Activated naive CD8-positive, alpha-beta T cell treated with anti-CD3 and anti-CD28 coated beads for 36 hours (primary cell): ENCODE results near the gene CALM3. TPM values are rescaled to one million over a fixed set of nuclear protein-coding genes. Genes with fewer than 3 reads are reported as not detected.
A peak's percentile ranks its signal among the peaks of the same experiment; 100 is the strongest.

ENCODE experiments used
- DNase-seq: peaks from one replicate; pipeline ENCODE4 v3.0.0; 2021
- H3K27ac Mint-ChIP-seq: one replicate; pipeline ENCODE4 v1.8.0; 2022; ENCODE audit warnings: mild to moderate bottlenecking, moderate library complexity, mixed read lengths
- H3K27me3 Mint-ChIP-seq: one replicate; pipeline ENCODE4 v1.8.0; 2022; ENCODE audit warnings: mild to moderate bottlenecking, mixed read lengths
- H3K36me3 Mint-ChIP-seq: one replicate; pipeline ENCODE4 v1.8.0; 2021; ENCODE audit warnings: mild to moderate bottlenecking, mixed read lengths
- H3K4me1 Mint-ChIP-seq: one replicate; pipeline ENCODE4 v1.8.0; 2021; ENCODE audit warnings: mixed read lengths
- H3K4me3 Mint-ChIP-seq: one replicate; pipeline ENCODE4 v1.8.0; 2022; ENCODE audit warnings: mild to moderate bottlenecking, moderate library complexity, mixed read lengths
- H3K9me3 Mint-ChIP-seq: one replicate; pipeline ENCODE4 v1.8.0; 2022; ENCODE audit warnings: mixed read lengths
- total RNA-seq, 2 experiments: library from RNA; stranded (reverse); gene quantifications; one replicate each; pipeline ENCODE4 v1.2.3, GENCODE V29; 2021

CALM3 gene
- total RNA-seq, 2 experiments from 2014 or later = 567 TPM

GRCh38 chr19:46634045-46634655 lies 33.0 kb downstream of the CALM3 start:
- Mint-ChIP-seq H3K36me3 (peaks cover 14% of the 10 kb centered on the region), H3K27ac (peak overlapping the region; percentile 80), H3K9me3 (no peaks in the 10 kb centered on the region), H3K27me3 (no peaks in the 10 kb centered on the region), H3K4me3 (peak overlapping the region; percentile 83), H3K4me1 (peaks cover 22% of the 10 kb centered on the region)
- peak; percentile 96 for DNase-seq

- Mint-ChIP-seq H3K9me3 (no peaks in the 10 kb centered on the region), H3K36me3 (peaks cover 14% of the 10 kb centered on the region), H3K27ac (no peak overlapping the region), H3K4me3 (peak overlapping the region; percentile 82), H3K27me3 (no peaks in the 10 kb centered on the region), H3K4me1 (peaks cover 22% of the 10 kb centered on the region)
- DNase-seq = no peak
These were observed 33.6 kb downstream of the CALM3 start for GRCh38 chr19:46634656-46635218.

DNA sequence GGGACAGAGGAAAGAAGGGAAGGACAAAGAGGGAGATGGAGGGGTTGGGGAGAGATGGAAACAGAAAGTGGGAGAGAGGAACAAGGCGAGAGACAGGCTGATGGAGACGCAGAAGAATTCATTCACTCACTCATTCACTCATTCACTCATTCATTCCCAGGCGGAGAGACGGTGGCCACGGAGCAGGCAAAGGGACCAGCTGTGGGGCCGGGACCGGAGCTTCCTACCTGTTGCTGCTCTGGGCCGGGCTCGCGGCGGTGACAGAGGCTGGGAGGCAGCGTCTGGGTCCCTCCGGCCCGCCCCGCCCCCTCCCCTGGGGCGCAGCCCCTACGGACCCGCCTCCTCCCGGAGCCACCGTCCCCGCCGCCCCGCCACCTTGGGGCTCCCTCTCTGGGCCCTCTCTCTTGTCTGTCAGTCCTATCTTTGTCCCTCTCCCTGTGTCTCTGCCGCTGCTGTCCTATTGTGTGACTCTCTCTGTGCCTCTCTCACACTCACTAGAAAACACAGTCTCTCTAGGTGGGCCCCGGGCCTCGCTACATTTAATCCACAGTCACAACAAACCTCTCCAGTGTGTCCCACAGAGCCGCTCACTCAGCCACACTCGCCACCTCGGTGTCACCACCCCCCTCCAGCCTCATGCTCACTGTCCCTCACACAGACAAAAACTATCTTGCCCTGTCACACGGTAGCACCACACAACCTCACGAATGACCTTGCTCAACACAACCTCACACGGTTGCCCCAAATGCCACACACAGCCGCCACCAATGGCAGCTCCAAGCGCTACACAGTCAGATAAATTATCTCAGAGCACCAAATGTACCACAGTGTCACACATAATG lies 35.0 kb downstream of the CALM3 start, which contains the start of gene GNG8:
Gene GNG8 (minus strand): TSS at position 283 of the 842 bp plus-strand sequence. CDS start 1,520 bp downstream, outside the sequence.
- Mint-ChIP-seq H3K36me3 (peaks cover 14% of the 10 kb centered on the region), H3K27ac (no peak within 1 kb of the TSS), H3K27me3 (peaks cover 7% of the 10 kb centered on the region), H3K4me3 (peak within 1 kb of the TSS; percentile 82), H3K4me1 (peaks cover 20% of the 10 kb centered on the region), H3K9me3 (no peaks in the 10 kb centered on the region)
- peak; percentile 54 for DNase-seq

GRCh38 chr19:46637224-46637623 lies 36.1 kb downstream of the CALM3 start:
- peaks cover 12% of the 10 kb centered on the region for H3K36me3 Mint-ChIP-seq
- no peak overlapping the region for H3K4me3 Mint-ChIP-seq
- no peak overlapping the region for H3K27ac Mint-ChIP-seq
- H3K9me3 Mint-ChIP-seq = no peaks in the 10 kb centered on the region
- H3K27me3 Mint-ChIP-seq = peaks cover 7% of the 10 kb centered on the region
- H3K4me1 Mint-ChIP-seq = peaks cover 19% of the 10 kb centered on the region
- no peak for DNase-seq

GRCh38 chr19:46639358-46640182 lies 38.4 kb downstream of the CALM3 start:
- H3K27me3 Mint-ChIP-seq = peaks cover 13% of the 10 kb centered on the region
- H3K9me3 Mint-ChIP-seq = no peaks in the 10 kb centered on the region
- H3K4me3 Mint-ChIP-seq = no peak overlapping the region
- H3K4me1 Mint-ChIP-seq = peaks cover 7% of the 10 kb centered on the region
- peak; percentile 60 for DNase-seq
- no peak overlapping the region for H3K27ac Mint-ChIP-seq
- H3K36me3 Mint-ChIP-seq = no peaks in the 10 kb centered on the region

- no peak for DNase-seq
- H3K27me3 Mint-ChIP-seq = peaks cover 13% of the 10 kb centered on the region
- H3K4me3 Mint-ChIP-seq = no peak overlapping the region
- no peaks in the 10 kb centered on the region for H3K9me3 Mint-ChIP-seq
- H3K36me3 Mint-ChIP-seq = no peaks in the 10 kb centered on the region
- H3K4me1 Mint-ChIP-seq = peaks cover 2% of the 10 kb centered on the region
- H3K27ac Mint-ChIP-seq = no peak overlapping the region
These were observed 39.5 kb downstream of the CALM3 start for GRCh38 chr19:46640656-46641055.

DNA sequence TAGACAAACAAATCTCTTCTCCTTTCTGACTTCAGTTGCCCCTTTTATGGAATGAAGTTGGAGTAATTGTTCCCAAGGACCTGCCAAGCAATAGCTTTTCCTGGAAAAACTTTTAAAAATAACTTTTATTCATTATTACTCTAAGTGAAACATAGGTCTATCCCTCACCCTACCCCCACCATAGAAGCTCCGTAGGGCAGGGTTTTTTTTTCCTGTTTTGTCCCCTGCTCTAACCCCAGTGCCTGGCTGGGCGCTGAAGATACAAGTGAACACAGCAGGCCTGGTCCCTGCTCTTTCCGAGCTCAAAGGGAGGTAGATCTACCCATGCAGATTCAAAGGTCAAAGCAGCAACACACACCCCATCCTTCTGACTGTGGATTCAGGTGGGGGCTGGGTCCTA lies 43.6 kb downstream of the CALM3 start:
- Mint-ChIP-seq H3K27me3 (peaks cover 32% of the 10 kb centered on the region), H3K4me3 (no peak overlapping the region), H3K9me3 (peaks cover 6% of the 10 kb centered on the region), H3K4me1 (peaks cover 5% of the 10 kb centered on the region), H3K27ac (no peak overlapping the region), H3K36me3 (peaks cover 6% of the 10 kb centered on the region)
- DNase-seq = no peak

DNA sequence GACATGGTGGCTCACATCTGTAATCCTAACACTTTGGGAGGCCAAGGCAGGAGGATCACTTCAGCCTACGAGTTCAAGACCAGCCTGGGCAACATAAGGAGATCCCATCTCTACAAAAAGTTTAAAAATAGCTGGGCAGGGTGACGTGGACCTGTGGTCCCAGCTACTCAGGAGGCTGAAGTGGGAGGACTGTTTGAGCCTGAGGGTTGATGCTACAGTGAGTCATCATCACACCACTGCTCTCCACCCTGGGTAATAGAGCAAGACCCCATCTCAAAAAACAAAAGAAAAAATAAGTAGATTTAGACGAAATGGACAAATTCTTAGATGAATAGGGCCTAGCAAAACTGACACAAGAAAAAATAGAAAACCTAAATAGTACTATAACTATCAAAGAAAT lies 45.3 kb downstream of the CALM3 start:
- Mint-ChIP-seq H3K4me1 (peaks cover 8% of the 10 kb centered on the region), H3K9me3 (peaks cover 6% of the 10 kb centered on the region), H3K4me3 (no peak overlapping the region), H3K27ac (no peak overlapping the region), H3K36me3 (peaks cover 10% of the 10 kb centered on the region), H3K27me3 (peaks cover 42% of the 10 kb centered on the region)
- DNase-seq = no peak

DNA sequence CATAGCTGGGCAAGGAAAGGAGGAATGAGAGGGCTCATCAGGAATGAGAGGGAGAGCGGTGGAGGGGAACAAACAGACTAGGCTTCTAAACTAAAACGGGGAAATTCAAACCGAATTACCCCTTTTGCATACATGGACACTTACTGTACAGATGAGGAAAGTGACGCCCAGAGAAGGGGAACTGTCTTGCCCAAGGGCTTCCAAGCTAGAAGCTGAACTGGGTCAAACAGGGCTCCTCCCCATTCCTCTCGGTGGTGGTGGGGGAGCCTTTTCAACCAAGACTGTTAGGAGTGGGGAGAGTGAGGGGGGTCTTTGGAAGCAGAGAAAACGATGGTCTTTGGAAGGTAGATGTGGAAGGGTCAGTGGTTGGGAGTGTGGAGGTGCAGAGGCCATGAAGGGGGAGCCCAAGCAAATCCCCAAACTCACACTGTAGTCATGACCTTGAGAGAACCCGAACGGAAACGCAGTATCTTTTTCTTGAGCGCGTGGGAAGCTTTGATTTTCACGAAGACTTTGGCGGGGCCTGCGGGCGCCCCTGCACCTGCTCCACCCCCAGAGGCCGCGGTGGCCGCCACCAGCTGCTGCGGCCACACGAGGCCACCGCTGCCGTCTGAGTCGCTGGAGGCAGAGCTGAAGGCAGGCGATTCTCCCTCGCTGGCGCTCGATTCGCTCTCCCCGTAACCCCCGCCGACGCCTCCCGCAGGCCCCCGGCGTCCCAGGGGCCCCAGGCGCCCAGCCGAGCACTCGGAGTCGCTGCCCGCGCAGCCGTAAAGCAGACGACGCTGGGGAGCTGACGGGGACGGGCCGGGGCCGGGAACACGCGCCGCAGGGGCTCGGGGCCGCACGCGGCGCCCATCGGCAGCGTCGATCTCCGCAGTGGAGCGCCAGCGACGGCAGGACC lies 47.2 kb downstream of the CALM3 start:
- Mint-ChIP-seq H3K4me1 (peaks cover 8% of the 10 kb centered on the region), H3K27ac (no peak overlapping the region), H3K9me3 (peaks cover 6% of the 10 kb centered on the region), H3K36me3 (peaks cover 10% of the 10 kb centered on the region), H3K27me3 (peaks cover 46% of the 10 kb centered on the region), H3K4me3 (peak overlapping the region; percentile 16)
- no peak for DNase-seq

DNA sequence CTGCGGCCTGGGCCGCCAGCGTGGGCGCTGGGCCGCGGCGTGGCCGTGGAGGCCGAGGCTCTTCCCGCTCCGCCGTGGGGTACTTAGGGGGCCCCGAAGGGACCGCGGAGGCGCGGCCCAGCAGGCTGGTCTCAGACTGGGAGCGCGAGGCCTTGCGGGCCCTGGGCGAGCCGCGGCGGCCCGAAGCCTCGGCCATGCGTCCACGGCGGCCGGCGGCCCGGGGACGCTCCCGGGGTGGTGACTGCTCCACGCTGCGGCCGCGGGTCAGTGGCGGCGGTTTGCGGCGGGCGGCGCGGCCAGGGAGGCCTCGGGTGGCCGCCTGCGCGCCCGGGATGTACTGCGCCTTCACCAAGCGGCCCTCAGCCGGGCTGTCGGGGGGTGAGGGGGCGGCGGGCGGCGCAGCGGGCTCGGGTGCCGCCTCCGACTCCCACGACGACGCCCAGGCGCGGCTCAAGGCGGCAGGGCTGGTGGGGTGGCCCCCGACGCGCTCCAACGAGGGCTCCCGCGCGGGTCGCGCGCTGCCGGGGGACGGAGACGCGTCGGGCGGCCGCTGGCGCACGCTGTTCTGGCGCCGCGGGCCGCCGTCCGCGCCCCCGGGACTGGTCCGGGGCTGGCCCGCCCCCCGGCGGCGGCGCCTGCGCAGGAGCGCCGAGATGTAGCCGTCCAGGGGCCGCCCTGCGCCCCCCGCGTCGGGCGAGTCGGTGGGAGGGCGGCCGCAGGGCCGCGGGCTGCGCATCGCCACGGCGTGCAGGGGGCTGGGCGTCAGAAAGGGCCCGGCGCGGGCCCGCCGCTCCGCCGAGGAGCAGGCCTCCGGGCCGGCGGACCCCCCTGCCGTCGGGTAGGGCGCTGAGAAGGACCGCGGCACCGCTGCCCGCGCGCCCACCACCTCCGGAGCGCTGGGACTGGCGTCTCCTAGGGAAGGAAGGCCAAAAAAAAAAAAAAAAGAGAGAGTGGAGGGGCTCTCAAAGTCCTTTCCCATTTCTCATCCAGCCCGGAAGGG lies 48.1 kb downstream of the CALM3 start:
- Mint-ChIP-seq H3K4me1 (peaks cover 8% of the 10 kb centered on the region), H3K27me3 (peaks cover 55% of the 10 kb centered on the region), H3K36me3 (peaks cover 10% of the 10 kb centered on the region), H3K4me3 (no peak overlapping the region), H3K27ac (no peak overlapping the region), H3K9me3 (peaks cover 6% of the 10 kb centered on the region)
- DNase-seq = no peak

DNA sequence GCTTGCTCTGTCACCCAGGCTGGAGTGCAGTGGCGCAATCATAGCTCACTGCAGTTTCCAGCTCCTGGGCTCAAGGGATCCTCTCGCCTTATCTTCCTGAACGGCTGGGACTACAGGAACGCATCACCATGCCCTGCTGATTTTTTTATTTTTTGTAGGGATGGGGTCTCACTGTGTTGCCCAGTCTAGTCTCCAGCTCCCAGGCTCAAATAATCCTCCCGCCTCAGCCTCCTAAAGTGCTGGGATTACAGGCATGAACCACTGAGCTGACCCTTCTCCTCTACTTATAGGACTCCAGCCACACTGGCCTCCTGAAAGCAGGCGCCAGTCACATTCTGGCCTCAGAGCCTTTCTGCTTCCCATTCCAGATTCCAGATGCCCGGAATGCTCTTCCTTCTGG lies 49.3 kb downstream of the CALM3 start:
- Mint-ChIP-seq H3K9me3 (peaks cover 6% of the 10 kb centered on the region), H3K36me3 (peaks cover 10% of the 10 kb centered on the region), H3K4me3 (peak overlapping the region; percentile 25), H3K27me3 (peaks cover 61% of the 10 kb centered on the region), H3K27ac (no peak overlapping the region), H3K4me1 (peaks cover 8% of the 10 kb centered on the region)
- DNase-seq = no peak

GRCh38 chr19:46654621-46655152 lies 53.6 kb downstream of the CALM3 start:
- no peak overlapping the region for H3K4me3 Mint-ChIP-seq
- peaks cover 9% of the 10 kb centered on the region for H3K4me1 Mint-ChIP-seq
- H3K36me3 Mint-ChIP-seq = peaks cover 6% of the 10 kb centered on the region
- H3K27me3 Mint-ChIP-seq = peaks cover 67% of the 10 kb centered on the region
- DNase-seq = no peak
- H3K27ac Mint-ChIP-seq = no peak overlapping the region
- H3K9me3 Mint-ChIP-seq = no peaks in the 10 kb centered on the region

GRCh38 chr19:46656541-46656940 lies 55.4 kb downstream of the CALM3 start:
- Mint-ChIP-seq H3K4me1 (peaks cover 11% of the 10 kb centered on the region), H3K27me3 (peaks cover 56% of the 10 kb centered on the region), H3K4me3 (no peak overlapping the region), H3K36me3 (peaks cover 2% of the 10 kb centered on the region), H3K9me3 (no peaks in the 10 kb centered on the region), H3K27ac (no peak overlapping the region)
- no peak for DNase-seq
